HCEC 1CT (cell line): Measurements from ENCODE around the gene NR0B1.
A peak's percentile ranks its signal among the peaks of the same experiment; 100 is the strongest.

Source experiments
- DNase-seq: peaks from one replicate; pipeline ENCODE4 v3.0.0-alpha.2; 2017

Gene NR0B1

GRCh38 chrX:30309139-30309571 lies at the start of gene NR0B1:
Gene NR0B1, minus strand, starts transcription at chrX:30309390. Its CDS starts 27 bp downstream, at chrX:30309363.
- no peak for DNase-seq

GRCh38 chrX:30349946-30350345 lies 40.8 kb upstream of the NR0B1 start:
- DNase-seq = no peak

- DNase-seq = no peak
Observed at GRCh38 chrX:30343206-30343605, 34.0 kb upstream of the NR0B1 start.

- no peak for DNase-seq
Observed at GRCh38 chrX:30340753-30341152, 31.6 kb upstream of the NR0B1 start.

GRCh38 chrX:30327762-30328161 lies 18.6 kb upstream of the NR0B1 start:
- DNase-seq = no peak

- no peak for DNase-seq
Observed at GRCh38 chrX:30317308-30317707, 8.1 kb upstream of the NR0B1 start.

GRCh38 chrX:30313322-30313721 lies 4.1 kb upstream of the NR0B1 start:
- no peak for DNase-seq

GRCh38 chrX:30312858-30313257 lies 3.7 kb upstream of the NR0B1 start:
- DNase-seq = peak; percentile 1

GRCh38 chrX:30310429-30311206 lies 1.4 kb upstream of the NR0B1 start:
- DNase-seq = no peak

- DNase-seq = no peak
Observed at GRCh38 chrX:30308263-30309138, 689 bp downstream of the NR0B1 start.

- no peak for DNase-seq
Observed at GRCh38 chrX:30307466-30307865, 1.7 kb downstream of the NR0B1 start.

- DNase-seq = no peak
Observed at GRCh38 chrX:30304866-30305265, 4.3 kb downstream of the NR0B1 start.

- no peak for DNase-seq
Observed at GRCh38 chrX:30302956-30303355, 6.2 kb downstream of the NR0B1 start.

GRCh38 chrX:30301963-30302362 lies 7.2 kb downstream of the NR0B1 start:
- no peak for DNase-seq

- no peak for DNase-seq
Observed at GRCh38 chrX:30301208-30301607, 8.0 kb downstream of the NR0B1 start.

- DNase-seq = no peak
Observed at GRCh38 chrX:30296408-30297254, 12.6 kb downstream of the NR0B1 start.

- DNase-seq = peak; percentile 86
Observed at GRCh38 chrX:30283456-30284200, 25.6 kb downstream of the NR0B1 start.

- DNase-seq = no peak
Observed at GRCh38 chrX:30282527-30282926, 26.7 kb downstream of the NR0B1 start.

- DNase-seq = no peak
Observed at GRCh38 chrX:30280428-30280827, 28.8 kb downstream of the NR0B1 start.

- peak; percentile 60 for DNase-seq
Observed at GRCh38 chrX:30278365-30278764, 30.8 kb downstream of the NR0B1 start.

- DNase-seq = peak; percentile 34
Observed at GRCh38 chrX:30275498-30275897, 33.7 kb downstream of the NR0B1 start.

GRCh38 chrX:30270639-30271038 lies 38.6 kb downstream of the NR0B1 start:
- peak; percentile 7 for DNase-seq
